Endothelial cell (in vitro differentiated cells): ENCODE results near the gene TRMU. TPM values are rescaled to one million over a fixed set of nuclear protein-coding genes. Genes with fewer than 3 reads are reported as not detected.

Experiments used
- DNase-seq: peaks from one replicate; pipeline ENCODE4 v3.0.0; 2021; ENCODE audit warnings: low spot score
- H3K27ac Mint-ChIP-seq: one replicate; pipeline ENCODE4 v1.8.0; 2021; ENCODE audit warnings: mixed read lengths, inconsistent platforms; ENCODE audit not compliant: unreplicated experiment
- H3K27me3 Mint-ChIP-seq: one replicate; pipeline ENCODE4 v1.8.0; 2021; ENCODE audit warnings: mild to moderate bottlenecking, moderate library complexity, mixed read lengths, inconsistent platforms; ENCODE audit not compliant: unreplicated experiment
- H3K36me3 Mint-ChIP-seq: one replicate; pipeline ENCODE4 v1.8.0; 2021; ENCODE audit warnings: mild to moderate bottlenecking, low read depth, mixed read lengths, inconsistent platforms; ENCODE audit not compliant: unreplicated experiment
- H3K4me1 Mint-ChIP-seq: one replicate; pipeline ENCODE4 v1.8.0; 2021; ENCODE audit warnings: mild to moderate bottlenecking, mixed read lengths, inconsistent platforms; ENCODE audit not compliant: unreplicated experiment
- H3K4me3 Mint-ChIP-seq: one replicate; pipeline ENCODE4 v1.8.0; 2021; ENCODE audit warnings: mild to moderate bottlenecking, mixed read lengths, inconsistent platforms; ENCODE audit not compliant: unreplicated experiment
- H3K9me3 Mint-ChIP-seq: one replicate; pipeline ENCODE4 v1.8.0; 2021; ENCODE audit warnings: mixed read lengths, inconsistent platforms; ENCODE audit not compliant: unreplicated experiment
- CTCF ChIP-seq: fragments of 200-600 bp; sonication (generic); IDR thresholded peaks from one replicate; pipeline ENCODE4 v1.5.0; 2021; ENCODE audit warnings: antibody characterized with exemption; ENCODE audit not compliant: unreplicated experiment
- total RNA-seq: library from RNA; stranded (reverse); fragmentation: NEBNext Ultra II Directional; extraction: Animal tissue kit (Norgen Biotek cat#: 25700); gene quantifications from one replicate; pipeline ENCODE4 v1.2.1, GENCODE V29; 2021; ENCODE audit not compliant: unreplicated experiment

The TRMU gene
- total RNA-seq, 1 donor from 2014 or later, result 41.5 TPM

- H3K27me3 Mint-ChIP-seq, result peaks cover 8% of the 10 kb centered on the region
- TF ChIP-seq CTCF, result no peak
- H3K36me3 Mint-ChIP-seq, result peaks cover 23% of the 10 kb centered on the region
- no peaks in the 10 kb centered on the region for H3K9me3 Mint-ChIP-seq
- no peak for DNase-seq
- H3K27ac Mint-ChIP-seq, result no peak overlapping the region
- H3K4me3 Mint-ChIP-seq, result no peak overlapping the region
- H3K4me1 Mint-ChIP-seq, result no peaks in the 10 kb centered on the region
Observed at GRCh38 chr22:46358766-46359165, 23.3 kb downstream of the TRMU start.

DNA sequence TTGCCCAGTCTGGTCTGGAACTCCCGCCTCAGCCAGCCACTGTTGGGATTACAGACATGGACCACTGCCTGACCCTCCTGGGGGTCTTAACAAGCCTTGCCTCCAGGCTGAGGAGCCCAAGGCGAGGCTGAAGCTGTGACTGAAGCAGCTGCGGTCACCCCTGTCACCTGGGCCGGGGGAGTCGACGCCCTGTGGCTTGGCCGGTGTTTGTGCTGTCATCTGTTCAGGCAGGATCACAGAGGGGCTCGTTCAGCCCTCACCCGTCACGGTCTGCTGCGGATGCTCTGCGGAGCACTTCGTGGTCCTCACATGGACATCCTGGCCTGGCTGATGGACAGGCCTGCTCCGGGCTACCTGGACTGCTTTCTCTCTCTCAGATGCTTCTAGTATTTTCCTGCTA lies 23.8 kb downstream of the TRMU start:
- no peak for TF ChIP-seq CTCF
- peaks cover 19% of the 10 kb centered on the region for H3K36me3 Mint-ChIP-seq

GRCh38 chr22:46360097-46360496 lies 24.6 kb downstream of the TRMU start:
- Mint-ChIP-seq H3K4me1 (no peaks in the 10 kb centered on the region), H3K9me3 (no peaks in the 10 kb centered on the region), H3K4me3 (no peak overlapping the region), H3K27me3 (peaks cover 8% of the 10 kb centered on the region), H3K36me3 (peaks cover 19% of the 10 kb centered on the region), H3K27ac (no peak overlapping the region)
- DNase-seq, result no peak
- TF ChIP-seq CTCF, result no peak

More for the DNA sequence above, 23.8 kb downstream of the TRMU start:
- H3K27ac Mint-ChIP-seq, result no peak overlapping the region
- DNase-seq, result no peak
- no peaks in the 10 kb centered on the region for H3K9me3 Mint-ChIP-seq
- no peaks in the 10 kb centered on the region for H3K4me1 Mint-ChIP-seq
- H3K27me3 Mint-ChIP-seq, result peaks cover 8% of the 10 kb centered on the region
- H3K4me3 Mint-ChIP-seq, result no peak overlapping the region

DNA sequence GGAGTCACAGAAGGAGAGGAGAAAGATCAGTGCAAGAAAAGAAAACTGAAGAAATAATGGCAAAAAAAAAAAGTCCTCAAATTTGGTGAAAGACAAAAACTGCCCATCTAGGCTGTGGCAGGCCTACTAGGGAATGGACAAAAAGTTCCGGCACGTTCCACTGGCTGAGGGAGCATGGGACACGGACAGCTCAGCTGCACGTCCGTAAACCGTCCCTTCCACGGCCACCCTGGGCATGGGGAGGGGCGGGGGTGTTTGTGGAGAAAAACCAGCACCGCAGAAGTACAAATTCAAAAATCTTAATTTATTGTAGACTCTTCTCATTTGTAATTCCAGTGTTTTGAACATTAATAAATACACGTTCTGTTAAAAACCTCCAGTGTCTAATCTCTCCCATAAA lies 25.4 kb downstream of the TRMU start:
- Mint-ChIP-seq H3K36me3 (peaks cover 19% of the 10 kb centered on the region), H3K27ac (no peak overlapping the region)

DNA sequence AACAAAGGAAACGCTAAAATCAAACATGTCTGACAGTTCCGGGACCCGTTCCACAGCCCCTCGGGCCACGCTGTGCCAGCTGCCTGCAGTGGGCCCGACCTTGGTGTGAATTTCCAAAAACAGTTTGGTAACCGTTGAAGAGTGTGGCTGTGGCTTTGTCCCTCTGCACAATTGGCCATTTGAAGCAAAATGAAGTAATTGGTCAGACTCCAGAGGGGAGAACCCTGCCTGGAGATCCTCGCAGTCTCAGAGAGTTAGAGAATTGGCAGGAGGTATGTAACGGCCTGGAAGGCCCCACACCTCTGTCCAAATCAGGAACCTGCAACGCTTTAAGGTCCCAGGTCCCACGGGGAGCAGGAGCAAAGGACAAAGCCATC lies 26.3 kb downstream of the TRMU start:
- Mint-ChIP-seq H3K4me3 (no peak overlapping the region), H3K27ac (no peak overlapping the region), H3K27me3 (peaks cover 7% of the 10 kb centered on the region), H3K36me3 (peaks cover 19% of the 10 kb centered on the region), H3K4me1 (no peaks in the 10 kb centered on the region), H3K9me3 (no peaks in the 10 kb centered on the region)
- no peak for DNase-seq
- no peak for TF ChIP-seq CTCF

More for the DNA sequence above, 25.4 kb downstream of the TRMU start:
- Mint-ChIP-seq H3K9me3 (no peaks in the 10 kb centered on the region), H3K4me3 (no peak overlapping the region), H3K27me3 (peaks cover 7% of the 10 kb centered on the region), H3K4me1 (no peaks in the 10 kb centered on the region)
- no peak for TF ChIP-seq CTCF
- DNase-seq, result no peak
